Kidney epithelial cell (primary cell): Measurements from ENCODE around the gene DYRK1A. TPM values are rescaled to one million over a fixed set of nuclear protein-coding genes. Genes with fewer than 3 reads are reported as not detected.

Experiments
- DNase-seq: peaks from one replicate; pipeline ENCODE4 v3.0.0-alpha.2; 2010; ENCODE audit warnings: low read depth
- H3K27me3 ChIP-seq: 2 replicates; pipeline ENCODE4 v1.6.0; 2011; ENCODE audit warnings: low read length; ENCODE audit not compliant: control insufficient read depth, insufficient read depth
- H3K36me3 ChIP-seq: 2 replicates; pipeline ENCODE4 v1.5.1; 2011; ENCODE audit warnings: low read length; ENCODE audit not compliant: control insufficient read depth, insufficient read depth
- H3K4me3 ChIP-seq: 2 replicates; pipeline ENCODE4 v1.5.1; 2011; ENCODE audit warnings: low read depth, mild to moderate bottlenecking, control low read depth, low read length
- total RNA-seq: library from RNA; depleted of rRNA; stranded (reverse); fragments of >200 nt; gene quantifications from 2 replicates; pipeline ENCODE4 v1.2.3, GENCODE V29; 2015
- TF ChIP-seq, protein P1 (sequence below): IDR thresholded peaks from 2 replicates; pipeline ENCODE4 v1.5.1; 2011; ENCODE audit warnings: mild to moderate bottlenecking, moderate library complexity, low read length, control low read depth, inconsistent platforms; ENCODE audit not compliant: insufficient read depth, poor library complexity, severe bottlenecking

DYRK1A gene
- total RNA-seq, 1 donor from 2014 or later: 53.1 TPM

DNA sequence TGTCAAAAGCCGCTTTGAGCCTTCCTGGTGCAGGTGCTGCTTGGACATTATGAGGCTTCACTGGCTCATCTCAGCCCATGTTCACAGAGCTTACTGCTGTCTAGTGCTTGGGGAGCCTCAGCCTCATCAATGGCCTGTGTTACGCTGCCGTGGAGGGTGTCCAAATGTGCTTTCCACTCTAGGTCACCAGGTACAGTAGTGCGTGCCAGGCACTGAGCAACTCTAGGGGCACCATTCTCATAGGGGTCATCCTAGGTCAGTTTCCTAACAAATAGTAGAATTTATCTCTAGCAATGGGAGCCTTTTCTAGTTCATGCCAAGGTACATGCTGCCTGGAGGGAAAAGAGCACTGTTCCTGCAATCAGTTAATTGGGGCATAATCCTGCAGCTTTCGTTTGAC is 193.8 kb downstream of the DYRK1A start:
- no peaks in the 10 kb centered on the region for H3K36me3 ChIP-seq
- H3K27me3 ChIP-seq: peaks cover under 1% of the 10 kb centered on the region
- TF ChIP-seq, protein P1, sequence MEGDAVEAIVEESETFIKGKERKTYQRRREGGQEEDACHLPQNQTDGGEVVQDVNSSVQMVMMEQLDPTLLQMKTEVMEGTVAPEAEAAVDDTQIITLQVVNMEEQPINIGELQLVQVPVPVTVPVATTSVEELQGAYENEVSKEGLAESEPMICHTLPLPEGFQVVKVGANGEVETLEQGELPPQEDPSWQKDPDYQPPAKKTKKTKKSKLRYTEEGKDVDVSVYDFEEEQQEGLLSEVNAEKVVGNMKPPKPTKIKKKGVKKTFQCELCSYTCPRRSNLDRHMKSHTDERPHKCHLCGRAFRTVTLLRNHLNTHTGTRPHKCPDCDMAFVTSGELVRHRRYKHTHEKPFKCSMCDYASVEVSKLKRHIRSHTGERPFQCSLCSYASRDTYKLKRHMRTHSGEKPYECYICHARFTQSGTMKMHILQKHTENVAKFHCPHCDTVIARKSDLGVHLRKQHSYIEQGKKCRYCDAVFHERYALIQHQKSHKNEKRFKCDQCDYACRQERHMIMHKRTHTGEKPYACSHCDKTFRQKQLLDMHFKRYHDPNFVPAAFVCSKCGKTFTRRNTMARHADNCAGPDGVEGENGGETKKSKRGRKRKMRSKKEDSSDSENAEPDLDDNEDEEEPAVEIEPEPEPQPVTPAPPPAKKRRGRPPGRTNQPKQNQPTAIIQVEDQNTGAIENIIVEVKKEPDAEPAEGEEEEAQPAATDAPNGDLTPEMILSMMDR: no peak
- no peak overlapping the region for H3K4me3 ChIP-seq
- DNase-seq: no peak

DNA sequence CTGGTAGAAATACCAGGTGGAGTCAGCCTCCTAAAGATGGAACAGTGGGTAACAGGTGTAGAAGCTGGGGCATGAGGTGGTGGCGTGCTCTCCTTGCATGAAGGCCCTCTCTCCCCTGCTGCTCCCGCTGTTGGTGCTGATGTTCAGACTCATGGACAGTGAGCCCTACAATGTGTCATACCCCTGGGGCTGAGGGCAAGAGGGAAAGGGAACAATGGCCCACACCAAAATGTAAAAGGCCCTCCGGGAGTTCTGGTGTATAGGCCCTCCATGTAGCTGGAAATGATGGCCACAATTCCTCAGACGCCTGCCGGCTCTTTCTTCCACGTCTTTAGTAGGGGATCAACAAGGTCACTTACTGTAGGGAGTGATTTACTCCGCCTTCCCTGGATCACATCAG is 194.9 kb downstream of the DYRK1A start:
- TF ChIP-seq, protein P1: no peak
- Histone ChIP-seq H3K4me3 (no peak overlapping the region), H3K36me3 (no peaks in the 10 kb centered on the region), H3K27me3 (no peaks in the 10 kb centered on the region)
- DNase-seq: no peak

DNA sequence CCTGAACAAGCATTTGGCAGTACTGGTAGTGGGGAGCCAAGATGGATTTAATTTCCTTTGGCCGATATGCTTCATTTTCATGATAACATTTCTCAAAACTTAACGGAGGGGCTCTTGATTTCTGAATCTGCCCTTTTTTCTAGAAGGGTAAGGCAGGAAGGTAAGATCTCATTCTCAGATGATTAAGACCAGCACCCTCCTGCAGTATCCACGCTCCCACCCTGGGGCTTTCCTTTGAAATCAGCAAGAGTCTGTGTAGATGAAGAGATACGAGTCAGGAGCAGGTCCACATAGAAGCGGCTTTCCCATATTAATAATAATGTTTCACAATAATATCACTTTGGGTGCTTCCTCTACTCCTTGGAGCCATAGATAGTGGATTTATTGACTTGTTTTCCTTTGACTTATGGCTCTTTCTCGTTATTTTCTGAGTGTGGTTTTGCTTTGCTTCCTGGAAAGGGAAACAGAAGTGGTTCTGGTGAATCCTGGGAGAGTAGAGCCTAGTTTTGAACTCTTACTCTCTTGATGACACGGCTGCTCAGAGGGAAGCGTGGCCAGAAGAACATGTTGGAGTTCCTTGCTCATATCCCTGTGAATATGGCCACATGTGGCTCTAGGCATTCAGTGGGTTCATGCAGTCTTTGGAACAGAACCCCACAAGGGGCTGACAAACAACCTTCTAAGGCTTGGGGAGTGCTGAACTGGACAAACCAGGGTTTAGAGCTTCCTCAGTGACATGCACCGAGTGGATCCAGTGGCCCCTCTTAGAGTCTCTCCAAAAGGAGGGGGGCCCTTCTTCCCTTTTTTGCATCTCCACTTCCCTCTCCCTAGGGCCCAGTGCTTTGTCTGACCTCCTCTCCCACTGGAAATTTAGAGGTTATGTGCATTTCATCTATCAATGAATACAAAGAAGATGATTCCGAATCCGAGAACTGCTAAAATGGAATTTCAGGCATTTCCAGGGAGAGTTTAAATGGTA is 195.7 kb downstream of the DYRK1A start:
- DNase-seq: no peak
- no peaks in the 10 kb centered on the region for H3K27me3 ChIP-seq
- TF ChIP-seq, protein P1: no peak
- H3K4me3 ChIP-seq: no peak overlapping the region
- H3K36me3 ChIP-seq: no peaks in the 10 kb centered on the region

DNA sequence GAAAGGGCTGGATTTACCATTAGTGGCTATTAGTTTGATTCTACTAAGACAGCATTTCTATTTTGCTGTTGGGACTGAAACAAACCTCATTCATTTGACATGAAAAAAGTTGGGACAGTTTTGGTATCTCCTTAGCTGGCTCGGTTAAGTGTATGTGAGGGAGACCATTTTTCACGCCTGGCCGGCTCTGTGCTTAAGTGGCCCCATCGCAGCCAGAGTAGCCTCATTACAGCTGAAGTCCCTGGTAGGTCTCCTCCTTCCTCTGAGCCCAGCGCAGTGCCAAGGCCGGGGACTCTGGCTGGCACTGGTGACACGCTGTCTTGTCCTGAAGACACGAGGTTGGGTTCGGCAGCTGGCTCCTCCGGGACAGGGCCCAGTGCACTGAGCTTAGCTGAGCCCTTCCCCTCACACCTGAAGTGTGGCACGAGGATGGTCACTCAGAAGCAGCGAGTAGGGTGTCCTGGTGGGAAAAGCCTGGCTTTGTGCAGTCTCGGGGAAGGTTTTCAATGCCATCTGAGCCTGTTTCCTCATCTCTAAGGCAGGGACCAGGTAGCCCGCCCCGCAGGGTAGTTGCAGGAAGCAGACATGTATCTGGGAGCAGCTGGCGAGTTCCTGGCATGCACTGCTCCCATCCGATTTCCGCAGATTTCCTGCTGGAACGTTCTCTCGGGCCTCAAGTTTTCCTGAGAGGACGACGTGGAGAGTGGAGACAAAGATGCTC is 196.5 kb downstream of the DYRK1A start:
- Histone ChIP-seq H3K4me3 (peak overlapping the region; percentile 50), H3K27me3 (no peaks in the 10 kb centered on the region), H3K36me3 (no peaks in the 10 kb centered on the region)
- no peak for DNase-seq
- TF ChIP-seq, protein P1: no peak

DNA sequence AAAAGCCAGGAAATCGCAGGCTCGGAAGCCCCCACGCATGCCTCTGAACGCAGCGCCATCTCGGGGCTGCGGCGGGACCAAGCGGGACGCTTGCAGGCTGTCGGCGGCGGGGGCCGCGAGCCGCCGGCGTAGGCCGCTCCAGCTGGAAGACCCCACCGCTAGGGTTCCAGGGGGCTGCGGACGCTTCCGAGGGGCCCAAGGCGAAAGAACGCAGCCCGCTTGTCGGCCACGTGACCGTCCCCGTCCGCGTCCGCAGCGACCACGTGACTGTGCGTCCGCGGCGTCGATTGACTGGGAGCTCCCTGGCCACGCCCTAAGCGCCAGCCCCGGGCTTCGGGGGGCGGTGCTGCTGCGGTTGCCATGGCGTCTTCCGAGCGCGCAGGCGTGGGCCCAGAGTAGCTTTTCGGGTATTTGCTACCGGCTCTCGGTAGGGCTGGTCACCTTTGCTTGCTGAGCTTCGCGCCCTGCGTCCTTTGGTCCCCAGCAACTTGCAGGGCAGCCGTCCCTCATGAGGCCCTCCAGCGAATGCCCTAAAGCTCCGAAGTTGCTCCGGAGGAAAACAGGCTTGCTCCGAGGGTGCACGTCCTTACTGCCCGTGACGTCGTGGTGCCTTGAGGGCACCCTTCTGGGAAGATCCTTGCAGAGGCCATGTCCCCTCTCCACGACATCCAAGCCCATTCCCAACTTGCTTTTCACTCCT is 197.2 kb downstream of the DYRK1A start:
- DNase-seq: peak; percentile 63
- no peaks in the 10 kb centered on the region for H3K36me3 ChIP-seq
- TF ChIP-seq, protein P1: peak; percentile 42
- peak overlapping the region; percentile 50 for H3K4me3 ChIP-seq
- no peaks in the 10 kb centered on the region for H3K27me3 ChIP-seq
